ENCODE results near the gene CRB2. TPM values are rescaled to one million over a fixed set of nuclear protein-coding genes. Genes with fewer than 3 reads are reported as not detected.

The CRB2 gene
- total RNA-seq, 1 experiment from 2014 or later: 0.07 TPM

DNA sequence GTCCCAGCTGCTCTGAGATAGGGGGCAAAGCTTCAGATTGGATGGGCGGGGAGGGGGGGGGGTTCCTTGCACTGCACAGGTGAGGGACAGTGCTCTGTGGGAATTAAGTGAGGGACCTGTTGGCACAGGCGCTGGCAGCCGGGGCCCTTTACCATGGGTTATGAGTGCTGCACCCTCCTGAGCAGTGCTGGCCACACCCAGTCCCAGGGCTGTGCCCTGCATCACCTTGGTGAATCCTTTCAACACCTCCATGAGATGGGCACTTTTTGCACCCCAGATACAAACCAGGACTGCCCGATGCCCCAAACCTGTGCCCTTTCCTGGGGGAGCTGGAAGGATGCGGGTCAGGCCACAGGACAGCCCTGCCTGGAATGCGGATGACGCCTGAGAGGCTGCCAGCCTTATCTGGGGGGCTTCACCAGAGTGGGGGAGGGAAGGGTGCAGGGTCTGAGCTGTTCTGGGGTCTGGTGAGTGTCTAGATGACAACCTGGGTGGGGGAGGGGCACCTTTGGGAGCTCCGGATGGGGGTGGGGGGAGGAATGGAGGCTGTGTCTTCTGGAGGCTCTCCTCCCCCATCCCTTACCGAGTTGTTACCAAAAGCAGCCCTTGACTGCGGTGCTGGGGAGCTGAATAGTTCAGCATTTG is 5.2 kb downstream of the CRB2 start (continued):
- TF ChIP-seq, protein P1, sequence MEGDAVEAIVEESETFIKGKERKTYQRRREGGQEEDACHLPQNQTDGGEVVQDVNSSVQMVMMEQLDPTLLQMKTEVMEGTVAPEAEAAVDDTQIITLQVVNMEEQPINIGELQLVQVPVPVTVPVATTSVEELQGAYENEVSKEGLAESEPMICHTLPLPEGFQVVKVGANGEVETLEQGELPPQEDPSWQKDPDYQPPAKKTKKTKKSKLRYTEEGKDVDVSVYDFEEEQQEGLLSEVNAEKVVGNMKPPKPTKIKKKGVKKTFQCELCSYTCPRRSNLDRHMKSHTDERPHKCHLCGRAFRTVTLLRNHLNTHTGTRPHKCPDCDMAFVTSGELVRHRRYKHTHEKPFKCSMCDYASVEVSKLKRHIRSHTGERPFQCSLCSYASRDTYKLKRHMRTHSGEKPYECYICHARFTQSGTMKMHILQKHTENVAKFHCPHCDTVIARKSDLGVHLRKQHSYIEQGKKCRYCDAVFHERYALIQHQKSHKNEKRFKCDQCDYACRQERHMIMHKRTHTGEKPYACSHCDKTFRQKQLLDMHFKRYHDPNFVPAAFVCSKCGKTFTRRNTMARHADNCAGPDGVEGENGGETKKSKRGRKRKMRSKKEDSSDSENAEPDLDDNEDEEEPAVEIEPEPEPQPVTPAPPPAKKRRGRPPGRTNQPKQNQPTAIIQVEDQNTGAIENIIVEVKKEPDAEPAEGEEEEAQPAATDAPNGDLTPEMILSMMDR (IDR thresholded peaks at IDR 0.05 in 2 of 3, conservative IDR thresholded peaks at IDR 0.05 in 1 of 3; ENCODE audit: borderline replicate concordance in 1 of 3, insufficient read depth in 1 of 3, low read depth in 2 of 3, low read length in 2 of 3): no peak
- TF ChIP-seq, protein P2, sequence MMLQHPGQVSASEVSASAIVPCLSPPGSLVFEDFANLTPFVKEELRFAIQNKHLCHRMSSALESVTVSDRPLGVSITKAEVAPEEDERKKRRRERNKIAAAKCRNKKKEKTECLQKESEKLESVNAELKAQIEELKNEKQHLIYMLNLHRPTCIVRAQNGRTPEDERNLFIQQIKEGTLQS (IDR thresholded peaks at IDR 0.05): no peak

DNA sequence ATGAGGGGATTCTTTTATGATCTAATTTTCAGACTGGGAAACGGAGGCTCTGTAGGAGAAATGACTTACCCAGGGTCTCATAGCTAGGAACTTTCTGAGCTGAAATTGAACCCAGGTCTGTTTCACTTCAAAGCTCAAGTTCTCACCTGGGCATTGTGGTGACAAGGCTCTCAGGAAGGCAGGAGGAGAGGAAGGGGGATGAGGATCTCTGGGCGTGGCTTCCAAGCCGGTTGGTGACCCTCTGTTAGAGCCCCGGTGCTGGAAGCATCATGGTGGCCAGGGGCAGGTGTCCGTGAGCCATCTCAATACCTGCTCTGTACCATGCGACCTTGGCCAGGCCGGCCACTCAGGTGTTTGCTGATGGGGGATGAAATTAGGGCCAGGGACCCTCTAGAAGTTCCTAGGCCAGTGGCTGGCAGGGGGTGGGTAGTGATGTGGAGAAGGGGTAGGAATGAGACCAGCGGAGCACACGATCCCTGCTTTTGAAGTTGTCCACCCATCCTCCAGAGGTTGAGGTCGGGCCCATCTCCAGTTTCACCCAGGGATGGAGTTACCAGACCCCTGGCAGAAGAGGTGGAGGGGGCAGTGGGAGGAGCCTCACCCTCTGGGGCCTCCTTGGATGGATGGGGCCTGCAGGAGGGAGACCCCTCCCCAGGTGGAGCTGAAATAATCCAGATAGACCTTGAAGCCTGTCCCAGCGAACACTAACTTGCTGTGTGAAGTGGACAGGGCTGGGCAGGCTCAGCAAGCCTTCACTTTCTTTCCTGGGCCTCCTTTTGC is 5.9 kb downstream of the CRB2 start:
- Histone ChIP-seq H4K20me1 (ENCODE audit: insufficient read depth) (no peaks in the 10 kb centered on the region), H2AFZ (ENCODE audit: low read depth, low read length, poor library complexity, severe bottlenecking) (no peak overlapping the region), H3K27me3 (ENCODE audit: insufficient read depth, low read length) (no peaks in the 10 kb centered on the region), H3K79me2 (ENCODE audit: insufficient read depth, low read length) (no peaks in the 10 kb centered on the region), H3K4me2 (ENCODE audit: low read length) (no peak overlapping the region), H3K36me3 (ENCODE audit: control insufficient read depth in 1 of 2, insufficient read depth in 2 of 2, low read length in 2 of 2) (no peaks in the 10 kb centered on the region), H3K9me2 (ENCODE audit: insufficient read depth) (no peaks in the 10 kb centered on the region), H3K27ac (ENCODE audit: low read depth, low read length) (no peak overlapping the region), H3K9me3 (ENCODE audit: control insufficient read depth in 1 of 2, insufficient read depth in 1 of 2, low read depth in 1 of 2, low read length in 2 of 2) (no peaks in the 10 kb centered on the region), H3K4me1 (ENCODE audit: control insufficient read depth in 1 of 2, insufficient read depth in 2 of 2, low read length in 2 of 2) (peaks cover 17 to 20% of the 10 kb centered on the region in 2 experiments; a peak in 3 of 4 replicates), H3K4me3 (replicated peaks in 1 of 2; ENCODE audit: low read depth in 1 of 2, low read length in 2 of 2) (no peak overlapping the region), H3K9ac (ENCODE audit: low read length) (no peak overlapping the region)
- intact Hi-C loops (cut with micrococcal nuclease): no loop called here
- ChIA-PET POLR2A (no interaction called here), RAD21 (ENCODE audit: low non-redundant PET in 1 of 2, low total read pairs in 2 of 2, uncharacterized antibody in 2 of 2, unreplicated experiment in 2 of 2) (no interaction called here), CTCF (interaction anchor here (2.1 kb wide), 1 partner anchor 12 kb away, joined by 5 read pairs; no protein-coding TSS in a partner anchor)
- DNase-seq (ENCODE audit: low read depth, low spot score): no peak
- no TSS peak for BruUV-seq (replicated peaks)
- no peak for ATAC-seq
- TF ChIP-seq, protein P1 (IDR thresholded peaks at IDR 0.05 in 2 of 3, conservative IDR thresholded peaks at IDR 0.05 in 1 of 3; ENCODE audit: borderline replicate concordance in 1 of 3, insufficient read depth in 1 of 3, low read depth in 2 of 3, low read length in 2 of 3): no peak
- no peak for TF ChIP-seq SP1 (IDR thresholded peaks at IDR 0.05; ENCODE audit: low read depth)
- TF ChIP-seq, protein P2 (IDR thresholded peaks at IDR 0.05): no peak
- no peak for TF ChIP-seq TCF7L2 (IDR thresholded peaks at IDR 0.05; ENCODE audit: borderline replicate concordance, extremely low read depth, insufficient read depth, insufficient read length)
